Gastrocnemius medialis (tissue), 4 donors: ENCODE measurements around the gene NTM. TPM values are rescaled to one million over a fixed set of nuclear protein-coding genes. Genes with fewer than 3 reads are reported as not detected.

Experiments
- ATAC-seq, 2 donors: fragments of 150-250 bp; one replicate each; pipeline ENCODE4 v1.9.1; 2016
- DNase-seq, 2 donors: peaks; one replicate each; pipeline ENCODE4 v3.0.0-alpha.2; 2019
- H3K27ac ChIP-seq, 4 donors: fragments of 200-600 bp; sonication (generic); 1 replicate in 1 of 4; 2 replicates in 3 of 4; pipeline ENCODE4 v1.5.1; 2016 to 2018; ENCODE audit warnings: mild to moderate bottlenecking in 2 of 4, moderate library complexity in 1 of 4
- H3K27me3 ChIP-seq, 3 donors: fragments of 200-600 bp; sonication (generic) in 2 of 3; 1 replicate in 1 of 3; 2 replicates in 2 of 3; pipeline versions ENCODE4 v1.5.1 to v1.6.0; 2016 to 2019; ENCODE audit warnings: mild to moderate bottlenecking in 1 of 3, moderate library complexity in 1 of 3
- H3K36me3 ChIP-seq, 2 donors: fragments of 200-600 bp; sonication (generic) in 1 of 2; one replicate each; pipeline ENCODE4 v1.5.1; 2017 to 2018
- H3K4me1 ChIP-seq, 2 donors: fragments of 200-600 bp; sonication (generic) in 1 of 2; one replicate each; pipeline ENCODE4 v1.5.1; 2016 to 2017; ENCODE audit warnings: mild to moderate bottlenecking in 2 of 2
- H3K4me3 ChIP-seq, 4 donors: fragments of 200-600 bp; sonication (generic) in 3 of 4; 1 replicate in 1 of 4; 2 replicates in 3 of 4; pipeline ENCODE4 v1.5.1; 2016 to 2019; ENCODE audit warnings: mild to moderate bottlenecking in 2 of 4
- H3K9me3 ChIP-seq, 3 donors: fragments of 200-600 bp; sonication (generic) in 2 of 3; 1 replicate in 1 of 3; 2 replicates in 2 of 3; pipeline ENCODE4 v1.5.1; 2016 to 2019
- POLR2A ChIP-seq, 2 donors: fragments of 450-650 bp; IDR thresholded peaks; one replicate each; pipeline ENCODE4 v1.6.1; 2017; ENCODE audit warnings: antibody characterized with exemption in 2 of 2, mild to moderate bottlenecking in 2 of 2, moderate library complexity in 2 of 2
- in situ Hi-C, 4 donors: fragments of 200-750 bp; cut with MboI; loops; one replicate each; pipeline versions ENCODE4 v1.15.0 to v1.8.0; 2017; ENCODE audit warnings: low sequenced_read_pairs in 4 of 4
- intact Hi-C: fragments of 100-400 bp; cut with DNase I; formaldehyde crosslinking; loops from one replicate; pipeline ENCODE4 v1.15.1; 2023; ENCODE audit warnings: low total_unique reads
- total RNA-seq, 4 donors: library from RNA; depleted of rRNA; stranded (reverse); fragments of >200 nt; gene quantifications; one replicate each; pipeline versions ENCODE4 v1.1.0 to v1.2.3, GENCODE V29; 2016
- TF ChIP-seq, protein P1 (sequence below), 5 experiments: fragments of 450-650 bp in 3 of 5; fragments of 200-600 bp in 2 of 5; sonication (generic) in 2 of 5; IDR thresholded peaks in 4 of 5; conservative IDR thresholded peaks in 1 of 5; 1 replicate in 4 of 5; 2 replicates in 1 of 5; pipeline ENCODE4 v1.5.1; 2016 to 2019; ENCODE audit warnings: antibody characterized with exemption in 5 of 5, mild to moderate bottlenecking in 3 of 5, moderate library complexity in 3 of 5

The NTM gene
- total RNA-seq, 4 donors from 2014 or later, result 0.69 TPM; not detected in 3

DNA sequence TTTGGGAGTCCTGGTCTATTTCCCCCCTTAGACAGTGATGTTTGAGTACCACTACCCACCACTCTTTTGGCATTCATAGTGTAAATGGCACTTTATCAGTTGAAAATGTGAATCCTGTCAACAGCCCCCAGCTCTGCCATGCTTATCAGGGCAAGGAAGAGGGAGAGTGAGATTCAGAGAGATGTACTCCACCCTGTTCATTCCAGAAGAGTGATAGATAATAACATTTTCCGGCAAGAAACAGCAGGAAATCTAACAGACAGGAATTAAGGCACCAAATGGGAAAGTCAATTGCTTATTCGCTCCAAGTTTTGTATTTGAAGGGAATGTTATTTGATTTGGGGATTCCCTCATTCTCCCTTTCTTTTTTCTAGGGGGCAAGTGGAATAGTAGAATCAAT, 681.9 kb downstream of the NTM start:
- DNase-seq (no peak), ATAC-seq (no peak)
- H3K27ac ChIP-seq, result no peak overlapping the region
- no peaks in the 10 kb centered on the region for H3K36me3 ChIP-seq
- no peak overlapping the region for H3K4me3 ChIP-seq
- no peaks in the 10 kb centered on the region for H3K9me3 ChIP-seq
- intact Hi-C loops, result no loop called here
- TF ChIP-seq, protein P1, sequence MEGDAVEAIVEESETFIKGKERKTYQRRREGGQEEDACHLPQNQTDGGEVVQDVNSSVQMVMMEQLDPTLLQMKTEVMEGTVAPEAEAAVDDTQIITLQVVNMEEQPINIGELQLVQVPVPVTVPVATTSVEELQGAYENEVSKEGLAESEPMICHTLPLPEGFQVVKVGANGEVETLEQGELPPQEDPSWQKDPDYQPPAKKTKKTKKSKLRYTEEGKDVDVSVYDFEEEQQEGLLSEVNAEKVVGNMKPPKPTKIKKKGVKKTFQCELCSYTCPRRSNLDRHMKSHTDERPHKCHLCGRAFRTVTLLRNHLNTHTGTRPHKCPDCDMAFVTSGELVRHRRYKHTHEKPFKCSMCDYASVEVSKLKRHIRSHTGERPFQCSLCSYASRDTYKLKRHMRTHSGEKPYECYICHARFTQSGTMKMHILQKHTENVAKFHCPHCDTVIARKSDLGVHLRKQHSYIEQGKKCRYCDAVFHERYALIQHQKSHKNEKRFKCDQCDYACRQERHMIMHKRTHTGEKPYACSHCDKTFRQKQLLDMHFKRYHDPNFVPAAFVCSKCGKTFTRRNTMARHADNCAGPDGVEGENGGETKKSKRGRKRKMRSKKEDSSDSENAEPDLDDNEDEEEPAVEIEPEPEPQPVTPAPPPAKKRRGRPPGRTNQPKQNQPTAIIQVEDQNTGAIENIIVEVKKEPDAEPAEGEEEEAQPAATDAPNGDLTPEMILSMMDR (IDR thresholded peaks at IDR 0.05 in 4 of 5, conservative IDR thresholded peaks at IDR 0.05 in 1 of 5), result no peak
- TF ChIP-seq POLR2A (IDR thresholded peaks at IDR 0.05), result no peak
- peaks cover 0 to 14% of the 10 kb centered on the region in 2 donors for H3K4me1 ChIP-seq
- in situ Hi-C loops, result no loop called here
- H3K27me3 ChIP-seq, result no peaks in the 10 kb centered on the region

DNA sequence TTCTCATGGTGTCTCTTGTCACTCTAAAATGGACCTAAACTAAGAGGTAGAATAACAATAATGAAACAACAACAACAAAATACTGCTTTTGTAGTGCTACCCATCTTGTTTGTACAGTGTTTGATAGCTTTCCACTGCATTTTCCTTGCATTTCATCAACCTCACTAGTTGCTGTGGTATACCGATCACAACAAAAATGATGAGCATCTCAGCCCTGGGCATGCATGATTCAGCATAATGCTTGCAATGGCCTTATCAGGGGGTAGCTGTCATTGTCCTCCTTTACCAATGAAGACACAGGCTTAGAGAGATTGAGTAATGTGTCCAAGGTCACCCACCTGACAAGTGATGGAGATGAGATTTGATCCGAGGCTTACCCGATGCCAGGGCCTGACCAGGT, 682.5 kb downstream of the NTM start:
- H3K27me3 ChIP-seq, result no peaks in the 10 kb centered on the region
- DNase-seq (no peak), ATAC-seq (no peak)
- TF ChIP-seq, protein P1 (IDR thresholded peaks at IDR 0.05 in 4 of 5, conservative IDR thresholded peaks at IDR 0.05 in 1 of 5), result no peak
- TF ChIP-seq POLR2A (IDR thresholded peaks at IDR 0.05), result no peak
- no peaks in the 10 kb centered on the region for H3K36me3 ChIP-seq
- H3K4me3 ChIP-seq, result no peak overlapping the region
- H3K9me3 ChIP-seq, result no peaks in the 10 kb centered on the region
- H3K27ac ChIP-seq, result no peak overlapping the region
- in situ Hi-C loops (no loop called here), intact Hi-C loops (no loop called here)
- peaks cover 0 to 14% of the 10 kb centered on the region in 2 donors for H3K4me1 ChIP-seq

DNA sequence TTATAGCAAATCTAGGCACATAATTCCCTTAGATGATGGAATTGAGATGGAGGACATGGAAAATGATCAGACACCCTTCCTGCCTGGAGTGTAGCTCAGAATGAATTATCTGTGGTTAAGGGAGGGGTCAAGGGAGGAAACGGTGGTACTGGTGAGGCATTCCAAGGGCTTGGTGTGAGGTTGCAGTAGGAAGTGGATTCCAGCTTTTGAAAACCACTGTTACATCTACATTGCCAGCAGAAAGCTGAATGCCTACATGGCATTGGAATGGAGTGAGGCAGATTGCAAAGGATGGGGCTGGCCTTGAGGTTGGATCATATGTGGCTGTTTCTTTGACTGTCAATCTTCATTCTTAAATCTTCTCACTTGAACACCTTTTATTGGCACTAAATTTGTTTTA, 684.4 kb downstream of the NTM start:
- DNase-seq (no peak), ATAC-seq (no peak)
- Histone ChIP-seq H3K4me3 (no peak overlapping the region), H3K27me3 (no peaks in the 10 kb centered on the region), H3K27ac (no peak overlapping the region), H3K4me1 (peaks cover 0 to 14% of the 10 kb centered on the region in 2 donors), H3K9me3 (no peaks in the 10 kb centered on the region), H3K36me3 (no peaks in the 10 kb centered on the region)
- in situ Hi-C loops, result no loop called here
- TF ChIP-seq, protein P1 (IDR thresholded peaks at IDR 0.05 in 4 of 5, conservative IDR thresholded peaks at IDR 0.05 in 1 of 5), result no peak
- no peak for TF ChIP-seq POLR2A (IDR thresholded peaks at IDR 0.05)
- intact Hi-C loops, result no loop called here

DNA sequence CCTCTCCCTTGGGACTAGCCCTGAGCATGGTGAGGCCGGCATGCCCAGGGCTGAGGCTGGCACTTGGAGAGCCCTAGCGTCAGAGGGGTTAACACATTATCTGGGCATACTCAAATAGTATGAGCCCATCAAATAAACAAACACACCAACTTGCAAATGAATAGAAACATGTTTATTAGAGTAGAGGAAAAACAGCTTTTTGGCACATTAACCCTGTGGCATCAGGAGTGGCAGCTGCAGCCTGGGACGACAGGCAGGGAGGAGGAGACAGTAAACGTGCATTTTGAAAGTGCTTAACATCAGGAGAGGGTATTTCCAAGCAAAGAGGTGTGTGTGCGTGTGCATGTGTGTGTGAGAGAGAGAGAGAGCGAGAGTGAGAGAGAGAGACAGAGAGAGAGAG, 684.9 kb downstream of the NTM start:
- H3K4me3 ChIP-seq, result no peak overlapping the region
- in situ Hi-C loops, result no loop called here
- no peak for TF ChIP-seq POLR2A (IDR thresholded peaks at IDR 0.05)
- TF ChIP-seq, protein P1 (IDR thresholded peaks at IDR 0.05 in 4 of 5, conservative IDR thresholded peaks at IDR 0.05 in 1 of 5), result no peak

DNA sequence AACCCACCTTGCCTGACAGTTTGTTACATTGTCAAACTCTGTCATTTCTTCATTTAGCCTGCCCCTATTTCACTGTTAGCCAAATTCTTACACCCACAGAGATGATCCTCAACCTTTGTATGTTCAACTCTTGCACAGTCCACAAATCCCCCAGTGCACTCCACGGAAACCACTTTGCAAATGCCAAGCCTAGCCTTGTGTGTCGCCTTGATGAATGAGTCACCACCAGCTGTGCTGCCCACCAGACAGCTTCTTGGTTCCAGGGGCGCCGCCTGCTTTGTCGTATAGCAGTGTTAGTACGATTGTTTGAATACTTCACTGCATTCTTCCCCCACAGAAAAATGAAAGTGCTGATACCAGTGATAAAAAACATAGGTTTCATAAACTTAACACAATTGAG, 686.3 kb downstream of the NTM start:
- Histone ChIP-seq H3K4me1 (peaks cover 0 to 3% of the 10 kb centered on the region in 2 donors), H3K4me3 (no peak overlapping the region), H3K9me3 (no peaks in the 10 kb centered on the region), H3K27ac (no peak overlapping the region), H3K36me3 (no peaks in the 10 kb centered on the region), H3K27me3 (no peaks in the 10 kb centered on the region)
- in situ Hi-C loops (no loop called here), intact Hi-C loops (no loop called here)
- ATAC-seq (no peak), DNase-seq (no peak)
- TF ChIP-seq, protein P1 (IDR thresholded peaks at IDR 0.05 in 4 of 5, conservative IDR thresholded peaks at IDR 0.05 in 1 of 5), result no peak
- no peak for TF ChIP-seq POLR2A (IDR thresholded peaks at IDR 0.05)

More for the DNA sequence above, 684.9 kb downstream of the NTM start:
- Histone ChIP-seq H3K9me3 (no peaks in the 10 kb centered on the region), H3K4me1 (peaks cover 0 to 14% of the 10 kb centered on the region in 2 donors), H3K27me3 (no peaks in the 10 kb centered on the region), H3K36me3 (no peaks in the 10 kb centered on the region), H3K27ac (no peak overlapping the region)
- no peak for ATAC-seq
- DNase-seq, result no peak
- intact Hi-C loops, result no loop called here
